GM19099 (cell line): ENCODE results near the gene SAMSN1.

ENCODE experiments used
- POLR2A ChIP-seq: IDR thresholded peaks from 3 replicates; pipeline ENCODE4 v1.6.1; 2011; ENCODE audit warnings: low read depth; ENCODE audit not compliant: insufficient read length; ENCODE audit errors: extremely low read depth

SAMSN1 gene

GRCh38 chr21:14573244-14573643, 27.1 kb upstream of the SAMSN1 start:
- TF ChIP-seq POLR2A: no peak

- TF ChIP-seq POLR2A: no peak
Observed at GRCh38 chr21:14572204-14572780, 26.2 kb upstream of the SAMSN1 start.

- TF ChIP-seq POLR2A: no peak
Observed at GRCh38 chr21:14569868-14570267, 23.8 kb upstream of the SAMSN1 start.

GRCh38 chr21:14569026-14569621, 23.0 kb upstream of the SAMSN1 start:
- no peak for TF ChIP-seq POLR2A

- TF ChIP-seq POLR2A: no peak
Observed at GRCh38 chr21:14567331-14568279, 21.5 kb upstream of the SAMSN1 start.

- TF ChIP-seq POLR2A: no peak
Observed at GRCh38 chr21:14566894-14567293, 20.8 kb upstream of the SAMSN1 start.

GRCh38 chr21:14562959-14563358, 16.8 kb upstream of the SAMSN1 start:
- TF ChIP-seq POLR2A: no peak

- TF ChIP-seq POLR2A: no peak
Observed at GRCh38 chr21:14560555-14560954, 14.4 kb upstream of the SAMSN1 start.

- no peak for TF ChIP-seq POLR2A
Observed at GRCh38 chr21:14560139-14560538, 14.0 kb upstream of the SAMSN1 start.

GRCh38 chr21:14559102-14559501, 13.0 kb upstream of the SAMSN1 start:
- TF ChIP-seq POLR2A: no peak

- TF ChIP-seq POLR2A: no peak
Observed at GRCh38 chr21:14557413-14557812, 11.3 kb upstream of the SAMSN1 start.

- no peak for TF ChIP-seq POLR2A
Observed at GRCh38 chr21:14554948-14555347, 8.8 kb upstream of the SAMSN1 start.

GRCh38 chr21:14553422-14553821, 7.3 kb upstream of the SAMSN1 start:
- TF ChIP-seq POLR2A: no peak

- TF ChIP-seq POLR2A: no peak
Observed at GRCh38 chr21:14551741-14552140, 5.6 kb upstream of the SAMSN1 start.

GRCh38 chr21:14550135-14550534, 4.0 kb upstream of the SAMSN1 start:
- TF ChIP-seq POLR2A: no peak

- no peak for TF ChIP-seq POLR2A
Observed at GRCh38 chr21:14548779-14549178, 2.7 kb upstream of the SAMSN1 start.
